NCI-H1694 treated with DMSO at 0.1 percent for 48 hours (cell line): ENCODE data around the gene FAM241A.
A peak's percentile ranks its signal among the peaks of the same experiment; 100 is the strongest.

Source experiments
- DNase-seq: peaks from one replicate; lab custom pipeline; 2025; lab: John Stamatoyannopoulos, UW

FAM241A gene

DNA sequence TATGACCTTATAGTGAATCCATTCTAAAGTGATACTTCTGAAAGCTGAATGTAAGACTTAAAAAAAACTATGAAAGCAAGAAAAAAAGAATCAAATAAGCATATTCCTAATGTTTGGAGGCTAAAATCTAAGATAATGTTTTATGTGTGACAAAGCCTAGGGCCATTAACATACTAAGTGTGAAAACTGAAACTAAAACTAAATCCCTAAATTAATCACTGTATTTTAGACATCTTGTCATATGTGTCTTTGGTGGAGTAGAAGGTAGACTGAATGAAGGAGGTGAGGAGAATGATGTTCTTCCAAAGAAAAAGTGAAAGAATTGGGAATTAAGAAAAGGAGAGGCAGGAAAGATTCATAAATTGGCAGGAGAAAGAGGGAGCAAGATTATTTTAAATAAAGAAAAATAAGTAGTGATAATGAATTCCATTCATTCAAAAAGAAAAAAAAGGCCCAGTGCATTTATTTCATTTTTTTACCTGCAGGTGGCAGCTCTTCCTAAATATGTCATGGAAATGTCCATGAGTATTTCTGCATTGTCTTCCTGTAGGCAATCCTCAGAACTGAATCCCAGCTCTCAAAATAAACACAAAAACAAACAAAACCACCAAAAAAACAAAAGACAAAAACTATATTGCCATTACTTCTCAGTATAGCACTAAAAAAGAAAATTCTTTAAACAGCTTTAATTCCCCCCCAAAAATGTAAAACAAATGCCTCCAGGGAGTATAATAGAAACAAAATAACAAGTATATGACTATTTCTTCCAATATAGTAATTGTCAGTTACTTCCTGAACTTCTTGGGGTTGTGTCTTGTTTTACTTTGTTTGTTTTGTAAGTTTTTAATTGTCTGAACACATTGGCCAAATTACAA lies 69.4 kb downstream of the FAM241A start:
- DNase-seq, result peak; percentile 6

GRCh38 chr4:112219826-112220366 lies 74.6 kb downstream of the FAM241A start:
- no peak for DNase-seq

DNA sequence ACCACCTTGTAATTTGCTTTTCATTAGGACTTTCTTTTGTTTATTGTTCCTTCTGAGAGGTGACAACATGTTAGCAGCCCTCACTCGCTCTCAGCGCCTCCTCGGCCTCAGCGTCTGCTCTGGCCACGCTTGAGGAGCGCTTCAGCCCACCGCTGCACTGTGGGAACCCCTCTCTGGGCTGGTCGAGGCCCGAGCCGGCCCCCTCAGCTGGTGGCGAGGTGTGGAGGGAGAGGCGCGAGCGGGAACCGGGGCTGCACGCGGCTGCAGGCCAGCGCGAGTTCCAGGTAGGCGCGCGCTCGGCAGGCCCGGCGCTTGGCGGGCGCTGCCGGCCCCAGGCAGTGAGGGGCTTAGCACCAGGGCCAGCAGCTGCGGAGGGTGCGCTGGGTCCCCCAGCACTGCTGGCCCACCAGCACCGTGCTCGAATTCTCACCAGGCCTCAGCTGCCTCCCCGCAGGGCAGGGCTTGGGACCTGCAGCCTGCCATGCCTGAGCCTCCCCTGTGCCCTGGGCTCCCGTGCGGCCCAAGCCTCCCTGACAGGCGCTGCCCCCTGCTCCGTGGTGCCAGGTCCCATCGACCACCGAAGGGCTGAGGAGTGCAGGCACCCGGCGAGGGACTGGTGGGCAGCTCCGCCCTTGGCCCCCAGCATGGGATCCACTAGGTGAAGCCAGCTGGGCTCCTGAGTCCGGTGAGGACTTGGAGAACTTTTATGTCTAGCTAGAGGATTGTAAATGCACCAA lies 77.1 kb downstream of the FAM241A start:
- DNase-seq, result no peak

- no peak for DNase-seq
Measured at GRCh38 chr4:112225157-112225556, 79.9 kb downstream of the FAM241A start.

DNA sequence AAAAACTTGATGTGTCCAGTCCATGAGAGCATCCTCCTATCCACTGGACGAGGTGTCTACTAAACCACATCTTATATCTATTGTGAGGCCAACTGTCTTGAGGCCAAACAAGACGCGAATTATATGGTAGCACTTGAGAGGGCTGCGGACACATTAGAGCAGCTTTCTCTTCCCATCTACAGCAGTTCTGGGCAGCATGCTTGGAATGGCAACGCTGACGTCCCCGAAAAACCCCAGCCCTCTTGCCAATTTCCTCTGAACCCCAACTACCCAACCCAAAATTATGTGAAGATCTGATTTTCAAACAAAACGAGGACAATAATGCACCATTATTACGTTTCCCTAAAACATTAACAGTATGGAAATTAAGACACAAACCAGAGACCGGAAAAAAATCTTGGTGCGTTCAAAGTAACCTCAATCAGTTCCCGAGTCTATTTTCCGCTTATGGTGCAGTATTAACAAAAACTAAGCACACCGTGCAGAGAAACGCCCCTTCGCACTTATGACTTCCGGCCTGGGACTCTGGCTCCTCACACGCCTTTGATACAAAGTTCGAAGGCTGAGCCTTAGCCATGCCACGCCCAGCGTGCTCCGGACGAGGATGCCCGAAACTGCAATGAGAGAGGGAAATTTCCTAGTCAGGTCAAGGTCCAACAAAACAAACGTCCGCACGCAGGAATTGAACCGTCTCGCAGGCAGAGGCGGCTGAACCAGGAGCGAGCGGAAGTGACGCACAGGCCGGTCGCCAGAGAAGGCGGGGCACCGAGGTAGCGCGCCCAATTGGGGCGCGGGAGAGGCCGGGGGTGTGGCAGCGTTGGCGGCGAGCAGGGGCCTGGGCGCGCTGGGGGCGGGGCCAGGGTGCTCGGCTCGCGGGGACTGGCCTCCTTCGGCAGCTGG lies 85.9 kb downstream of the FAM241A start:
- DNase-seq, result peak; percentile 85

DNA sequence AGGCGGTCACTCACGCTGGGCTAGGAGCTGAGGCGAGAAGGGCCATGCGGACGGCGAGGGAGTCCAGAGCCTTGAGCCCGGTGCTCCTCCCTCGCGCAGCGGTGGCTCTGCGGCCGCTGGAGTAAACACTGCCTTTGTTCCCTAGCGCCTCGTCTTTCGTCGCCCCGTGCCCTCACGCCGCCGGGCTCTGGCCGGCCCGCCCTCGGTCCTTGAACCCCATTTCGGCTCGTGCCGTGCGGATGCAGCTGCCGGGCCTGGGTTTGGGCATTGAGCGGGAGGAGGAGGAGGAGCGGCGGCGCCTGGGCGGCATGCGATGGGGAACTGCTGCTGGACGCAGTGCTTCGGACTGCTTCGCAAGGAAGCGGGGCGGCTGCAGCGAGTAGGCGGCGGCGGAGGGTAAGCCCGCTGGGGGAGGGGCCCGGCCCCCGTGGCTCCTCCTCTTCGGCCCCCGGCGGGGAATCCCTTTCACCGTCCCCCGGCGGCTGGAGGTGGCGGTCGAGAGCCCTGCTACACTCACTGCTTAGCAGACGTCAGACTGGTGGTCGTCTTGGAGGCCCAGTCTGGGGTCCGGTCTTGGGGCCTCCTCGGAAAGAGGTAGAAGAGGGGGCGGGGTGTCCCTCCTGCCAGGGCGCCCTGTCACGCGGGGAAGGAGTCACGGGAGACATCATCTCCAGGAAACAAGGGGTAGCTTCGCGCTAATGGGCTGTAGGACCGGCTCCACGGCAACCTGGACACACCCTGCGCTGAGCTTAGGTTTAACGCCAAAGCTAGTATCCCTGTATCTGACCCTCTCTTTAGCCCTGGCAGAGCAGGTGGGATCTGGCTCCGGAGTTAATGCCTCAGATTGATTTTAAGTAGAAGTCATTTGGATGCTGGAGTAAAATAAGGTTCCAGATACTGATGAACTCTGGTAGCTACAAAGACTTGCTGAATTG lies 86.8 kb downstream of the FAM241A start, which contains the start of gene AP1AR:
Gene AP1AR (plus strand): TSS at position 9 of the 935 bp plus-strand sequence. CDS start 305 bp downstream, at position 314.
- DNase-seq, result peak; percentile 35

DNA sequence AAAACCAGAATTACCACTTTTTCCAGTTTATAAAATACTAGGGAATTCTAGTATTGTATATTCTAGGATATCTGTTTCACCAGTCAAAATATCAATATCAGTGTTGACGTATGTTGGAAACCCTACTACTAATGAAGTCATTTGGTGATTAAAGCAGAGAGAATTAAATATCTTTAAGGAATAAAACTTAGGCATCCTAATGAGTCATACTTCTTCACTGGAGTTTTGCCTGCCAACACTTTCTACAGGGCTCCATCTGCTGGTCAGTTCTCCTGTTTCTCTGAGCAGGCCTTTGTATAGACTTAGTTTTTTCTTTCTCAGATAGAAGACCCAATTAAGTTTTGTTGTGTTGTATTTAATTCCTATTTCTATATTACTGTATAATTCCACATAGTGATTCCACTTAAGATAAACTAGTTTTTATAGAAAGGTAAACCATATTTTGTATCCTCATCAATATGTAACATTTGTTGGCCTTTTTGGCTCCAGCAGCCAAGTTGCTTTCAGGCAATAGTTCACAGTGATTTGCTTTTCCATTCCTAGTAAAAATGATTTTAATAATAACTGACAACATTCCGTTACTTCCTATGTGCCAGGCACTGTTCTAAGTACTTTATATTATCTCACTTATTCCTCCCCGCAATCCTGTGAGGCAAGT lies 89.8 kb downstream of the FAM241A start:
- DNase-seq, result peak; percentile 35

DNA sequence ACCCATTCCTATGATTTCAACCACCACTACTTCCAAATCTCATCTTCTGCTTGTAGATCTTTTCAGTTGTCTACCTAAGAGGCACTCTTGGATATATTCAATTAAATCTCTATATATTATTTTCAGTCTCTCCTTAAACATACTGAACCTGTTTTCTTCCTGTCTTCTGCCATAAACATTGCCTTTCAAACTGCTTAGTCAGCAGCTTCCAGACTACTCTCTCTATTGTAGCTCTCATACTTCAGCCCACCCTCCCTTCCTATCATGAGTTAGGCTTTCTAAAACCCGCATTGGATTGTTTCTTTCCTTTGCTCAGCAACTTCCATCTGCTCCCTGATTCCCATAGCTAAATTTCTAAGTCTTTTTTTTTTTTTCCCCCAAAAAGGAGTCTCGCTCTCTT lies 90.8 kb downstream of the FAM241A start:
- DNase-seq, result no peak

- no peak for DNase-seq
Measured at GRCh38 chr4:112238833-112239232, 93.6 kb downstream of the FAM241A start.
